ENCODE measurements around the gene OR11A1. TPM values are rescaled to one million over a fixed set of nuclear protein-coding genes. Genes with fewer than 3 reads are reported as not detected.
"Not testable (repeated sequence)": the region's sequence is repeated elsewhere in the genome, so short reads cannot be mapped to it uniquely, and the experiment has no call there.

OR11A1 gene
- total and polyA plus RNA-seq, 8 donors: 0.06 TPM; not detected in 7

GRCh38 chr6:29462022-29462421 is 5.2 kb upstream of the OR11A1 start:
- H3K9me3 ChIP-seq: no peaks in the 10 kb centered on the region
- no peak overlapping the region for H3K4me3 ChIP-seq
- TF ChIP-seq, protein P1, sequence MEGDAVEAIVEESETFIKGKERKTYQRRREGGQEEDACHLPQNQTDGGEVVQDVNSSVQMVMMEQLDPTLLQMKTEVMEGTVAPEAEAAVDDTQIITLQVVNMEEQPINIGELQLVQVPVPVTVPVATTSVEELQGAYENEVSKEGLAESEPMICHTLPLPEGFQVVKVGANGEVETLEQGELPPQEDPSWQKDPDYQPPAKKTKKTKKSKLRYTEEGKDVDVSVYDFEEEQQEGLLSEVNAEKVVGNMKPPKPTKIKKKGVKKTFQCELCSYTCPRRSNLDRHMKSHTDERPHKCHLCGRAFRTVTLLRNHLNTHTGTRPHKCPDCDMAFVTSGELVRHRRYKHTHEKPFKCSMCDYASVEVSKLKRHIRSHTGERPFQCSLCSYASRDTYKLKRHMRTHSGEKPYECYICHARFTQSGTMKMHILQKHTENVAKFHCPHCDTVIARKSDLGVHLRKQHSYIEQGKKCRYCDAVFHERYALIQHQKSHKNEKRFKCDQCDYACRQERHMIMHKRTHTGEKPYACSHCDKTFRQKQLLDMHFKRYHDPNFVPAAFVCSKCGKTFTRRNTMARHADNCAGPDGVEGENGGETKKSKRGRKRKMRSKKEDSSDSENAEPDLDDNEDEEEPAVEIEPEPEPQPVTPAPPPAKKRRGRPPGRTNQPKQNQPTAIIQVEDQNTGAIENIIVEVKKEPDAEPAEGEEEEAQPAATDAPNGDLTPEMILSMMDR (IDR thresholded peaks at IDR 0.05): no peak
- ATAC-seq (no peak), DNase-seq (no peak)
- H3K27me3 ChIP-seq: peaks cover 0 to 5% of the 10 kb centered on the region in 2 donors
- H3K4me1 ChIP-seq: no peaks in the 10 kb centered on the region
- intact Hi-C loops (cut with DNase I): no loop called here
- no peak overlapping the region for H3K27ac ChIP-seq
- no peaks in the 10 kb centered on the region for H3K36me3 ChIP-seq

- intact Hi-C loops (cut with DNase I): no loop called here
- Histone ChIP-seq H3K4me1 (no peaks in the 10 kb centered on the region), H3K4me3 (no peak overlapping the region), H3K36me3 (no peaks in the 10 kb centered on the region), H3K27ac (no peak overlapping the region), H3K9me3 (no peaks in the 10 kb centered on the region), H3K27me3 (peaks cover 0 to 5% of the 10 kb centered on the region in 2 donors)
- TF ChIP-seq, protein P1 (IDR thresholded peaks at IDR 0.05): no peak
- no peak for ATAC-seq
- no peak for DNase-seq
These were observed 4.3 kb upstream of the OR11A1 start for GRCh38 chr6:29461021-29461814.

- ATAC-seq: no peak
- intact Hi-C loops (cut with DNase I): no loop called here
- TF ChIP-seq, protein P1 (IDR thresholded peaks at IDR 0.05): no peak
- Histone ChIP-seq H3K27me3 (no peaks in the 10 kb centered on the region), H3K36me3 (no peaks in the 10 kb centered on the region), H3K9me3 (no peaks in the 10 kb centered on the region), H3K27ac (no peak overlapping the region), H3K4me3 (no peak overlapping the region), H3K4me1 (no peaks in the 10 kb centered on the region)
- DNase-seq: no peak
These were observed 5.2 kb downstream of the OR11A1 start for GRCh38 chr6:29451471-29452193.

DNA sequence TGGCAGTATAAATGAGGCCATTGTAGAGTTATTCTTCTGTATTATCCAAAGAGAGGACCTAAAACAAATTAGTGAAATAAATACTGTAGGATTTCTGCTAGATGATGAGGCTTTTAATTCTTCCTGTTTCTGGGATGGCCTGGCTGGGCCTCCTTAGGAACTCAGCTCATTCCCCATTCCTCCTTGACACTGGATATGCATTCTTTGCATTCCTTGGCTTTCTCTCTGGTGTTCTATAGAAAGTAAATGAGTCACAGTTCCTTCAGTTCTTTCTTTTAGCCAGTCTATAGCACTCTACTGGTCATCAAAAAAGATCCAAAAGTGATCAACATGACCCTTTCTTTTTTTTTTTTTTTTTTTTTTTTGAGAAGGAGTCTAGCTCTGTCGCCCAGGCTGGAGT is 9.2 kb downstream of the OR11A1 start:
- intact Hi-C loops (cut with DNase I): no loop called here
- TF ChIP-seq, protein P1 (IDR thresholded peaks at IDR 0.05): no peak
- H3K36me3 ChIP-seq: no peaks in the 10 kb centered on the region
- no peak overlapping the region for H3K27ac ChIP-seq
- DNase-seq: no peak
- no peaks in the 10 kb centered on the region for H3K27me3 ChIP-seq
- ATAC-seq: no peak
- no peak overlapping the region for H3K4me3 ChIP-seq
- peaks cover 0 to 2% of the 10 kb centered on the region in 2 donors for H3K9me3 ChIP-seq
- H3K4me1 ChIP-seq: no peaks in the 10 kb centered on the region

GRCh38 chr6:29444031-29444430 is 12.8 kb downstream of the OR11A1 start:
- H3K36me3 ChIP-seq; intact Hi-C loops (cut with DNase I); H3K4me1 ChIP-seq; DNase-seq; H3K27ac ChIP-seq; ATAC-seq; H3K4me3 ChIP-seq; H3K9me3 ChIP-seq; H3K27me3 ChIP-seq: not testable (repeated sequence)
